Measurements from ENCODE around the gene MATN4. TPM values are rescaled to one million over a fixed set of nuclear protein-coding genes. Genes with fewer than 3 reads are reported as not detected.

The MATN4 gene
- total RNA-seq, 1 donor from 2014 or later: 2.0 TPM

Other genes with a start within 250 kb of the MATN4 start
- 0.49 and 0.51 TPM in 2 replicates for gene KCNS1, start 207.2 kb downstream of the MATN4 start, total RNA-seq
- 0.27 TPM in 1 of 2 replicates, not detected in the other for gene WFDC5, start 193.1 kb downstream of the MATN4 start, total RNA-seq
- not detected in 2 replicates for gene WFDC12, start 183.8 kb downstream of the MATN4 start, total RNA-seq
- gene PI3, start 133.4 kb downstream of the MATN4 start, total RNA-seq: not detected in 2 replicates
- not detected in 2 replicates for gene SEMG1, start 101.3 kb downstream of the MATN4 start, total RNA-seq
- not detected in 2 replicates for gene SEMG2, start 86.9 kb downstream of the MATN4 start, total RNA-seq
- not detected in 2 replicates for gene SLPI, start 53.7 kb downstream of the MATN4 start, total RNA-seq
- 0.18 TPM in 1 of 2 replicates, not detected in the other for gene RBPJL, start 1.5 kb downstream of the MATN4 start, total RNA-seq
- gene SDC4, start 40.1 kb upstream of the MATN4 start, total RNA-seq: 220 and 222 TPM in 2 replicates
- 25.6 and 26.4 TPM in 2 replicates for gene SYS1, start 54.9 kb upstream of the MATN4 start, total RNA-seq
- 0.07 and 0.08 TPM in 2 replicates for gene TP53TG5, start 70.0 kb upstream of the MATN4 start, total RNA-seq
- 21.7 and 24.6 TPM in 2 replicates for gene DBNDD2, start 100.0 kb upstream of the MATN4 start, total RNA-seq
- 89.8 and 90.6 TPM in 2 replicates for gene PIGT, start 107.8 kb upstream of the MATN4 start, total RNA-seq
- gene WFDC2, start 161.5 kb upstream of the MATN4 start, total RNA-seq: not detected in 2 replicates
- not detected in 2 replicates for gene SPINT3, start 207.3 kb upstream of the MATN4 start, total RNA-seq
- gene WFDC6, start 231.2 kb upstream of the MATN4 start, total RNA-seq: not detected in 2 replicates
- gene EPPIN, start 239.1 kb upstream of the MATN4 start, total RNA-seq: not detected in 2 replicates